Fibroblast of lung (primary cell): ENCODE data around the gene MRS2.

Experiments used
- EZH2 ChIP-seq: IDR thresholded peaks from 2 replicates; pipeline ENCODE4 v1.5.1; 2012; ENCODE audit warnings: low read length, control low read depth, mild to moderate bottlenecking; ENCODE audit errors: missing control alignments
- TF ChIP-seq, protein P1 (sequence below), 2 donors: IDR thresholded peaks in 1 of 2; conservative IDR thresholded peaks in 1 of 2; 1 replicate in 1 of 2; 2 replicates in 1 of 2; pipeline ENCODE4 v1.5.1; 2011 to 2012; ENCODE audit warnings: low read length in 2 of 2, control low read depth in 1 of 2, inconsistent platforms in 1 of 2, low read depth in 1 of 2, mild to moderate bottlenecking in 1 of 2

DNA sequence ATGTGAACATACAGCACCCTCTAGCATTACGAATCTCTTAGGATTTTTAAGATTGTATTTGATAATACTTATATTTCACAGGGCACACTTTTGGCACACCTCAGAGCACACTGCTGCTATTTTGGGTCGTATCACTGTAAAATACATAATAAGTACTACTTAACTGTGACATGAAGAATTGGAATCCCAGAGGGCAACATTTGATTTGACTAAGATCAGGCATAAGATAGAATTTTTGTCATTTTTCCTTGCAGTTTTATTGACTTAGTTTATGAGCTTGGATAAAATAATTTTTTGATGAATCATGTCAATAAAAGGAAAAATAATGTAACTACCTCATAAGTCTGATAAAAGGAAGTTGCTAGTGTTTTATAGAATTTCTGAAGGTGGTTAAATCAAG is 22.4 kb downstream of the MRS2 start:
- TF ChIP-seq, protein P1, sequence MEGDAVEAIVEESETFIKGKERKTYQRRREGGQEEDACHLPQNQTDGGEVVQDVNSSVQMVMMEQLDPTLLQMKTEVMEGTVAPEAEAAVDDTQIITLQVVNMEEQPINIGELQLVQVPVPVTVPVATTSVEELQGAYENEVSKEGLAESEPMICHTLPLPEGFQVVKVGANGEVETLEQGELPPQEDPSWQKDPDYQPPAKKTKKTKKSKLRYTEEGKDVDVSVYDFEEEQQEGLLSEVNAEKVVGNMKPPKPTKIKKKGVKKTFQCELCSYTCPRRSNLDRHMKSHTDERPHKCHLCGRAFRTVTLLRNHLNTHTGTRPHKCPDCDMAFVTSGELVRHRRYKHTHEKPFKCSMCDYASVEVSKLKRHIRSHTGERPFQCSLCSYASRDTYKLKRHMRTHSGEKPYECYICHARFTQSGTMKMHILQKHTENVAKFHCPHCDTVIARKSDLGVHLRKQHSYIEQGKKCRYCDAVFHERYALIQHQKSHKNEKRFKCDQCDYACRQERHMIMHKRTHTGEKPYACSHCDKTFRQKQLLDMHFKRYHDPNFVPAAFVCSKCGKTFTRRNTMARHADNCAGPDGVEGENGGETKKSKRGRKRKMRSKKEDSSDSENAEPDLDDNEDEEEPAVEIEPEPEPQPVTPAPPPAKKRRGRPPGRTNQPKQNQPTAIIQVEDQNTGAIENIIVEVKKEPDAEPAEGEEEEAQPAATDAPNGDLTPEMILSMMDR (conservative IDR thresholded peaks at IDR 0.05 in 1 of 2, IDR thresholded peaks at IDR 0.05 in 1 of 2; ENCODE audit: low read depth in 1 of 2, low read length in 2 of 2), result no peak
- no peak for TF ChIP-seq EZH2
